ENCODE data around the gene RUNX1. TPM values are rescaled to one million over a fixed set of nuclear protein-coding genes. Genes with fewer than 3 reads are reported as not detected.

RUNX1 gene
- total and polyA plus RNA-seq, 2 donors (not counting 1 experiment from before 2014, with no cell fraction given) = 26.3 to 73.0 TPM

GRCh38 chr21:35079181-35079580, 30.1 kb upstream of the RUNX1 start:
- Histone ChIP-seq H3K36me3 (replicated peaks in 1 of 2; ENCODE audit: control extremely low read depth in 1 of 2, control insufficient read depth in 1 of 2, extremely low read depth in 1 of 2, insufficient read depth in 2 of 2, low read length in 1 of 2) (no peaks in the 10 kb centered on the region), H3K79me2 (ENCODE audit: control insufficient read depth, insufficient read depth, low read length) (no peaks in the 10 kb centered on the region), H4K20me1 (ENCODE audit: control insufficient read depth, insufficient read depth, low read length, poor library complexity, severe bottlenecking) (no peaks in the 10 kb centered on the region), H3K4me3 (ENCODE audit: control extremely low read depth in 1 of 5, extremely low read depth in 1 of 5, insufficient read depth in 1 of 5, low read depth in 2 of 5, low read length in 4 of 5) (no peak overlapping the region), H3K27me3 (replicated peaks in 1 of 4; ENCODE audit: control extremely low read depth in 1 of 4, control insufficient read depth in 3 of 4, insufficient read depth in 4 of 4, low read length in 3 of 4) (peaks cover 0 to 3% (median 0%) of the 10 kb centered on the region in 4 experiments), H3K9me3 (ENCODE audit: control extremely low read depth in 1 of 3, control insufficient read depth in 2 of 3, insufficient read depth in 1 of 3, low read length in 2 of 3) (peaks cover 0 to 4% (median 3%) of the 10 kb centered on the region in 3 donors), H3K4me2 (replicated peaks; ENCODE audit: low read depth, low read length, poor library complexity, severe bottlenecking) (no peak overlapping the region), H3K9ac (ENCODE audit: low read length) (no peak overlapping the region), H3K27ac (ENCODE audit: low read length in 2 of 2) (no peak overlapping the region), H3K4me1 (ENCODE audit: control insufficient read depth in 2 of 2, insufficient read depth in 2 of 2, low read length in 2 of 2) (no peaks in the 10 kb centered on the region), H2AFZ (ENCODE audit: insufficient read depth, low read depth, low read length, poor library complexity, severe bottlenecking) (no peak overlapping the region)
- Mint-ChIP-seq H3K9me3 (ENCODE audit: insufficient read depth) (no peaks in the 10 kb centered on the region), H3K27ac (no peak overlapping the region), H3K27me3 (peaks cover 11% of the 10 kb centered on the region), H3K4me3 (no peak overlapping the region), H3K4me1 (no peaks in the 10 kb centered on the region)
- WGBS (ENCODE audit: insufficient coverage) = 83% methylated on average over 1 of the region's 3 CpGs
- ChIA-PET CTCF (no interaction called here), POLR2A (no interaction called here)
- intact Hi-C loops (cut with micrococcal nuclease) = no loop called here
- DNase-seq = no peak
- no peak for ATAC-seq (ENCODE audit: low read depth)
- TF ChIP-seq EZH2 (IDR thresholded peaks at IDR 0.05; ENCODE audit: borderline replicate concordance, insufficient read depth, low read depth, low read length, poor library complexity, severe bottlenecking) (no peak), CTCF (IDR thresholded peaks at IDR 0.05) (no peak)

DNA sequence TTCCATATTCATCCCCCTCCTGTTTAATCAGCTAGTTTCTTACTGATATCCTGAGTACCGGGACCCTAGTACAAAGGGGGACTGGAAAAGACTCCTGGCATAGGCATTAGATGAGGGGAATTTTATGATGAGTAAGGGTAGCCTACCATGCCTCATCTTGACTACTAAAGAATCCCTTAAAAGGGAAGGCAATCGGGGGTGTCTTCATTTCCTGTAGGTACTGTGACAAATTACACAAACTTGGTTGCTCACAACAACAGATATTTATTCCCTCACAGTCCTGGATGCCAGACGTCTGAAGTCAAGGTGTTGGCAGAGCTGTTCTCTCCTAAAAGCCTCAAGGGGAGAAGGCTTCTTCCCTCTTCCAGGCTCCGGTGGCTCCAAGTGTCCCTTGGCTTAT, 28.9 kb upstream of the RUNX1 start:
- no peak overlapping the region for H3K27ac ChIP-seq (ENCODE audit: low read length in 2 of 2)
- no peak overlapping the region for H3K4me3 Mint-ChIP-seq

More for the DNA sequence above, 28.9 kb upstream of the RUNX1 start:
- no peaks in the 10 kb centered on the region for H4K20me1 ChIP-seq (ENCODE audit: control insufficient read depth, insufficient read depth, low read length, poor library complexity, severe bottlenecking)
- no peaks in the 10 kb centered on the region for H3K4me1 ChIP-seq (ENCODE audit: control insufficient read depth in 2 of 2, insufficient read depth in 2 of 2, low read length in 2 of 2)
- WGBS (ENCODE audit: insufficient coverage) = 100% methylated on average over 2 of the region's 4 CpGs
- Mint-ChIP-seq H3K27me3 (peaks cover 6% of the 10 kb centered on the region), H3K9me3 (ENCODE audit: insufficient read depth) (no peaks in the 10 kb centered on the region), H3K27ac (no peak overlapping the region), H3K4me1 (no peaks in the 10 kb centered on the region)
- H3K4me3 ChIP-seq (ENCODE audit: control extremely low read depth in 1 of 5, extremely low read depth in 1 of 5, insufficient read depth in 1 of 5, low read depth in 2 of 5, low read length in 4 of 5) = no peak overlapping the region
- H3K79me2 ChIP-seq (ENCODE audit: control insufficient read depth, insufficient read depth, low read length) = no peaks in the 10 kb centered on the region
- TF ChIP-seq CTCF (IDR thresholded peaks at IDR 0.05) (no peak), EZH2 (IDR thresholded peaks at IDR 0.05; ENCODE audit: borderline replicate concordance, insufficient read depth, low read depth, low read length, poor library complexity, severe bottlenecking) (no peak)
- intact Hi-C loops (cut with micrococcal nuclease) = no loop called here
- ATAC-seq (ENCODE audit: low read depth) = no peak
- H3K27me3 ChIP-seq (replicated peaks in 1 of 4; ENCODE audit: control extremely low read depth in 1 of 4, control insufficient read depth in 3 of 4, insufficient read depth in 4 of 4, low read length in 3 of 4) = peaks cover 0 to 3% (median 0%) of the 10 kb centered on the region in 4 experiments
- ChIA-PET CTCF (no interaction called here), POLR2A (no interaction called here)
- DNase-seq = no peak
- H3K4me2 ChIP-seq (replicated peaks; ENCODE audit: low read depth, low read length, poor library complexity, severe bottlenecking) = no peak overlapping the region
- peaks cover 0 to 6% (median 0%) of the 10 kb centered on the region in 3 donors for H3K9me3 ChIP-seq (ENCODE audit: control extremely low read depth in 1 of 3, control insufficient read depth in 2 of 3, insufficient read depth in 1 of 3, low read length in 2 of 3)
- no peaks in the 10 kb centered on the region for H3K36me3 ChIP-seq (replicated peaks in 1 of 2; ENCODE audit: control extremely low read depth in 1 of 2, control insufficient read depth in 1 of 2, extremely low read depth in 1 of 2, insufficient read depth in 2 of 2, low read length in 1 of 2)
- no peak overlapping the region for H2AFZ ChIP-seq (ENCODE audit: insufficient read depth, low read depth, low read length, poor library complexity, severe bottlenecking)
- no peak overlapping the region for H3K9ac ChIP-seq (ENCODE audit: low read length)

Data from B cell (primary cell).